Measurements from ENCODE around the gene FAM78B.

DNA sequence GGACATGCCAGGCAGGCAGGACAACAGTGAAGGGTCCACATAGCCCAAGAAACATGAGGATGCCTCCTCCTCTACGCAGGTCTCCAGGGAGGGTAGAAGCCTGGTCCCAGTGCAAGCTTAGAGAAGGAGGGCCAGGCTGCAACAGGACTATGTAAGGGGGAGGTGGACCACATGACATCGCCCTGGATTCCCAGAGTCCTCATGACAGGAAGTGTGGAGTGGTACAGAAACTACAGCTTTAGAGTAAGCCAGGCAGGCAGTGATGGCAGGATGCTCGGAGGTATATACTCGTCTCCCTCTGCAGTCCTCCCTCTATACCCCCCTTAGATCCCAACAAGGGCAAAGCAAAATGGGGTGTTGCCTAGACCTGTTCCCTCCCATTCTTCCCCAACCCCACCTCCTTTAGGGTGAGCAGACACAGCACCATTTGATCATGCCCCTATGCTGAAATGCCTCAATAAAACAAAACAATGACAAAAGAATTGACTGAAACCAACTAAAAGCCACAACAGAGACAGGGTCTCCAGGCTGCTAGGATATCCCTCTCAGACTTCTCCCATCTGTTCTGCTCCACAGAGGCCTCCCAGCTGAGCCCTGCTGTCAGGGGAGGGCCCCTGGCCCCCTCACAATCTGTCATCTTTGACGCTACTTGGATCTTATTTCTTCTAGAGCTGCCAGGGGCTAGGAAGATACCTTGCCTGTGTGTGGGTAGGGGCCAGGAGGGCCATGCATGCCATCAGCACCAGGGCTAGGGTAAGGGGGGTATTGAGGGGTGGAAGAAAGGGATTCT, 13.1 kb downstream of the FAM78B start:
- TF ChIP-seq CTCF (IDR thresholded peaks at IDR 0.05; ENCODE audit: extremely low read depth in 1 of 2, insufficient read depth in 1 of 2, low read depth in 1 of 2, low read length in 2 of 2), result no peak
- TF ChIP-seq POLR2A (IDR thresholded peaks at IDR 0.05; ENCODE audit: low read depth, low read length), result no peak
- TF ChIP-seq POLR2AphosphoS5 (IDR thresholded peaks at IDR 0.05; ENCODE audit: insufficient read depth, low read depth, low read length), result no peak
- TF ChIP-seq EZH2 (IDR thresholded peaks at IDR 0.05; ENCODE audit: borderline replicate concordance, low read depth, low read length, severe bottlenecking), result no peak
